NCI-H82 treated with DMSO at 0.1 percent for 48 hours (cell line): ENCODE measurements around the gene PCDHA4.

ENCODE experiments used
- DNase-seq: peaks from one replicate; lab custom pipeline; 2025; ENCODE audit not compliant: unreplicated experiment; lab: John Stamatoyannopoulos, UW

Gene PCDHA4

GRCh38 chr5:140855772-140856674 lies 49.2 kb downstream of the PCDHA4 start, which contains the start of gene PCDHA10:
PCDHA10 (plus strand) TSS chr5:140855897; CDS start chr5:140856049, 152 bp downstream.
- DNase-seq = no peak

DNA sequence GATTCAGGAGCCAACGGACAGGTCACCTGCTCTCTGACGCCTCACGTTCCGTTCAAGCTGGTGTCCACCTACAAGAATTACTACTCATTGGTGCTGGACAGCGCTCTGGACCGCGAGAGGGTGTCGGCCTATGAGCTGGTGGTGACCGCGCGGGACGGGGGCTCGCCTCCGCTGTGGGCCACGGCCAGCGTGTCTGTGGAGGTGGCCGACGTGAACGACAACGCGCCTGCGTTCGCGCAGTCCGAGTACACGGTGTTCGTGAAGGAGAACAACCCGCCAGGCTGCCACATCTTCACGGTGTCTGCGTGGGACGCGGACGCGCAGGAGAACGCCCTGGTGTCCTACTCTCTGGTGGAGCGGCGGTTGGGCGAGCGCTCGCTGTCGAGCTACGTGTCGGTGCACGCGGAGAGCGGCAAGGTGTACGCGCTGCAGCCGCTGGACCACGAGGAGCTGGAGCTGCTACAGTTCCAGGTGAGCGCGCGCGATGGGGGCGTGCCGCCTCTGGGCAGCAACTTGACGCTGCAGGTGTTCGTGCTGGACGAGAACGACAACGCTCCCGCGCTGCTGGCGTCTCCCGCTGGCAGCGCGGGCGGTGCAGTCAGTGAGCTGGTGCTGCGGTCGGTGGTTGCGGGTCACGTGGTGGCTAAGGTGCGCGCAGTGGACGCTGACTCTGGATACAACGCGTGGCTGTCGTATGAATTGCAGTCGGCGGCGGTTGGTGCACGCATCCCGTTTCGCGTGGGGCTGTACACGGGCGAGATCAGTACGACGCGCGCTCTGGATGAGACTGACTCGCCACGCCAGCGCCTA lies 50.5 kb downstream of the PCDHA4 start:
- no peak for DNase-seq

- no peak for DNase-seq
Measured at GRCh38 chr5:140857987-140858240, 51.0 kb downstream of the PCDHA4 start.

GRCh38 chr5:140862441-140863295 lies 55.8 kb downstream of the PCDHA4 start:
- DNase-seq = no peak
